Heart left ventricle (tissue), 16 donors: ENCODE measurements around the gene SNX25. TPM values are rescaled to one million over a fixed set of nuclear protein-coding genes. Genes with fewer than 3 reads are reported as not detected.

Source experiments
- ATAC-seq, 4 donors: fragments of 200-7000 bp; cut with Tn5 transposase; one replicate each; pipeline ENCODE4 v1.9.1; 2020 to 2022; ENCODE audit warnings: moderate library complexity in 4 of 4, mild to moderate bottlenecking in 3 of 4, moderate number of reproducible peaks in 1 of 4
- DNase-seq, 5 donors: peaks; one replicate each; pipeline ENCODE4 v3.0.0-alpha.2; 2020
- H3K27ac ChIP-seq, 12 donors: fragments of 200-600 bp; sonication (generic) in 4 of 12; one replicate each; pipeline versions ENCODE4 v1.5.0 to v1.8.0; 2016 to 2022; ENCODE audit warnings: mild to moderate bottlenecking in 2 of 12
- H3K27me3 ChIP-seq, 9 donors: fragments of 200-600 bp; sonication (generic) in 2 of 9; one replicate each; pipeline versions ENCODE4 v1.5.1 to v1.8.0; 2016 to 2022; ENCODE audit warnings: mild to moderate bottlenecking in 3 of 9
- H3K36me3 ChIP-seq, 9 donors: fragments of 200-600 bp; sonication (generic) in 2 of 9; one replicate each; pipeline versions ENCODE4 v1.5.0 to v1.8.0; 2018 to 2022; ENCODE audit warnings: mild to moderate bottlenecking in 2 of 9
- H3K4me1 ChIP-seq, 12 donors: fragments of 200-600 bp; sonication (generic) in 4 of 12; one replicate each; pipeline versions ENCODE4 v1.5.0 to v1.8.0; 2016 to 2022; ENCODE audit warnings: mild to moderate bottlenecking in 3 of 12
- H3K4me3 ChIP-seq, 12 donors: fragments of 200-600 bp; sonication (generic) in 4 of 12; one replicate each; pipeline versions ENCODE4 v1.5.0 to v1.8.0; 2017 to 2022; ENCODE audit warnings: mild to moderate bottlenecking in 9 of 12, moderate library complexity in 4 of 12
- H3K9me3 ChIP-seq, 12 donors: fragments of 200-600 bp; sonication (generic) in 4 of 12; one replicate each; pipeline versions ENCODE4 v1.5.0 to v1.8.0; 2016 to 2022; ENCODE audit warnings: mild to moderate bottlenecking in 1 of 12
- CTCF ChIP-seq, 12 donors: fragments of 200-600 bp; sonication (generic) in 4 of 12; IDR thresholded peaks; one replicate each; pipeline versions ENCODE4 v1.5.0 to v1.8.0; 2018 to 2022; ENCODE audit warnings: antibody characterized with exemption in 12 of 12, mild to moderate bottlenecking in 5 of 12
- POLR2A ChIP-seq, 2 donors: fragments of 450-650 bp; IDR thresholded peaks; one replicate each; pipeline ENCODE4 v1.6.1; 2017; ENCODE audit warnings: antibody characterized with exemption in 2 of 2, mild to moderate bottlenecking in 2 of 2, moderate library complexity in 2 of 2
- WGBS, 4 donors: extraction: QIAGEN DNeasy Blood & Tissue Kit in 2 of 4; methylation state at CpG; one replicate each; pipeline versions ENCODE4 v1.1.5 to v1.1.7; 2013 to 2018; 5-methylcytosine and 5-hydroxymethylcytosine counted together
- intact Hi-C, 10 donors: fragments of 100-400 bp; cut with DNase I; formaldehyde crosslinking; loops; one replicate each; pipeline versions ENCODE4 v1.11.1 to v1.14.2; 2022
- polyA plus RNA-seq, 2 donors: library from polyadenylated mRNA; stranded (reverse); fragments of 200-250 nt; gene quantifications; one replicate each; pipeline ENCODE4 v1.2.3, GENCODE V29; 2013
- total RNA-seq, 9 donors: library from RNA; depleted of rRNA in 2 of 9; stranded (reverse); fragments of >200 nt in 2 of 9; fragmentation: NEBNext Ultra II Directional in 3 of 9; extraction: Animal tissue kit (Norgen Biotek cat#: 25700) in 3 of 9; gene quantifications; one replicate each; pipeline versions ENCODE4 v1.1.0 to v1.2.4, GENCODE V29; 2016 to 2023
- donor health status: ischemic (EF 13 %, LVEDD 7.1; RV severe dilation, severe dysfunction).
- donor health status: healthy with polysubstance abuse.
- donor health status: DM: no; HTN: yes; CAD: no.
- donor health status: DM: no; HTN: no; CAD: no.
- donor health status: ischemic (EF 25% LVEDD 6.9; RV normal size, moderate dysfunction).
- donor health status: ischemic (EF 25% LVEDD 5.7; RV mildly dilated, moderate dysfunction).
- donor health status: healthy.
- donor health status: DM: yes; HTN: yes; CAD: no.
- donor health status: ischemic (EF 35%, LVEDD 5.7; RV mildly dilated, moderate dysfunction).
- donor health status: nonischemic (EF 11% LVEDD 7.7; RV severe dilation, severe dysfunction).
- donor health status: DM: yes; HTN: yes; CAD: no.
- donor health status: PGD.
- donor health status: ischemic (EF 29% LVEDD 5.4; RV normal size, mild dysfunction).
- donor health status: nonischemic (EF 23%, LVEDD 6.1; RV moderate dilation, normal function).

The SNX25 gene
- total and polyA plus RNA-seq, 11 donors = 3.1 to 12.4 (median 10.1) TPM

GRCh38 chr4:185229021-185229818 is 19.8 kb downstream of the SNX25 start:
- no peaks in the 10 kb centered on the region for H3K36me3 ChIP-seq
- H3K4me1 ChIP-seq = peaks cover 0 to 18% (median 1%) of the 10 kb centered on the region in 12 donors
- intact Hi-C loops = no loop called here
- DNase-seq = no peak
- no peak overlapping the region for H3K4me3 ChIP-seq
- 88 to 92% (median 90%) methylated on average over 19 of the region's 19 CpGs for WGBS, 4 donors
- TF ChIP-seq POLR2A (IDR thresholded peaks at IDR 0.05) = no peak
- TF ChIP-seq CTCF (IDR thresholded peaks at IDR 0.05) = no peak
- H3K27me3 ChIP-seq = no peaks in the 10 kb centered on the region
- no peak overlapping the region for H3K27ac ChIP-seq
- ATAC-seq = peak in 1 of 4 donors; percentile 25
- no peaks in the 10 kb centered on the region for H3K9me3 ChIP-seq

- Histone ChIP-seq H3K27ac (no peak overlapping the region), H3K9me3 (no peaks in the 10 kb centered on the region), H3K27me3 (no peaks in the 10 kb centered on the region), H3K4me3 (no peak overlapping the region), H3K36me3 (no peaks in the 10 kb centered on the region), H3K4me1 (peaks cover 0 to 29% (median 12%) of the 10 kb centered on the region in 12 donors)
- DNase-seq (no peak), ATAC-seq (no peak)
- 86 to 93% (median 87%) methylated on average over 6 of the region's 6 CpGs for WGBS, 4 donors
- intact Hi-C loops = no loop called here
- TF ChIP-seq POLR2A (IDR thresholded peaks at IDR 0.05) (no peak), CTCF (IDR thresholded peaks at IDR 0.05) (no peak)
These were observed 23.0 kb downstream of the SNX25 start for GRCh38 chr4:185232370-185232769.

GRCh38 chr4:185235119-185235842 is 25.9 kb downstream of the SNX25 start:
- Histone ChIP-seq H3K4me1 (peaks cover 0 to 28% (median 11%) of the 10 kb centered on the region in 12 donors), H3K27ac (no peak overlapping the region), H3K9me3 (peaks cover 0 to 9% (median 0%) of the 10 kb centered on the region in 12 donors), H3K4me3 (no peak overlapping the region), H3K36me3 (no peaks in the 10 kb centered on the region), H3K27me3 (no peaks in the 10 kb centered on the region)
- ATAC-seq (peak in 1 of 4 donors; percentile 10), DNase-seq (no peak)
- TF ChIP-seq POLR2A (IDR thresholded peaks at IDR 0.05) = no peak
- WGBS, 4 donors = 80 to 90% (median 86%) methylated on average over 7 of the region's 7 CpGs
- intact Hi-C loops = no loop called here

- TF ChIP-seq POLR2A (IDR thresholded peaks at IDR 0.05) = no peak
- no peak for TF ChIP-seq CTCF (IDR thresholded peaks at IDR 0.05)
- 47 to 65% (median 56%) methylated on average over 7 of the region's 7 CpGs for WGBS, 4 donors
- no peak for DNase-seq
- ATAC-seq = peak in 3 of 4 donors; percentile 45 to 90 (median 61)
- intact Hi-C loops = no loop called here
- Histone ChIP-seq H3K27ac (no peak overlapping the region), H3K36me3 (no peaks in the 10 kb centered on the region), H3K9me3 (peaks cover 0 to 9% (median 0%) of the 10 kb centered on the region in 12 donors), H3K4me3 (no peak overlapping the region), H3K4me1 (peaks cover 0 to 28% (median 11%) of the 10 kb centered on the region in 12 donors), H3K27me3 (no peaks in the 10 kb centered on the region)
These were observed 26.6 kb downstream of the SNX25 start for GRCh38 chr4:185235843-185236503.
